ENCODE data around the gene AGK.

Gene AGK

GRCh38 chr7:141659501-141659900, 108.3 kb downstream of the AGK start:
- no peak for TF ChIP-seq CTCF (IDR thresholded peaks at IDR 0.05; ENCODE audit: extremely low read depth, insufficient read depth, missing control alignments)
- no peak for DNase-seq (ENCODE audit: low spot score)
- in situ Hi-C loops (cut with MboI; ENCODE audit: low pct_unique_long_range_greater_than_20kb, low sequenced_read_pairs, unreplicated experiment) = no loop called here

DNA sequence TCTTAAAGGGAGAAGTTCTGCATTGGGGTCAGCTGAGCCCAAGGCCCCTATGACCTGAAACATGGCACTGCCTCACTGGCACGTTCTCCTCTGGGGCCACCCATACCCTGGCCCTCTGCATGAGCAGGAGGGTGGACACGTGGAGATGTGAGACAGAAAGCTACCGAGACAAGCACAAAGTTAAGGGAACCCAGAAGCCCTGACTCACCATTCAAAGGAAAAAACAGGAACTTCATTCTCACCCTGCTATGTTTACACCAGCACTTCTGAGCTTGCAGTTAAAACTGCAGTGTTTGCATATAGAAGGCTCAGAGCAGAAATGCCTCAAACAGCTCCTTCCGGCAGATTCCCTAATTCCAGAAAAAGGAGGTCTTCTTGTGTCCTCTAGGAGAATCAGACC, 109.0 kb downstream of the AGK start:
- no peak for TF ChIP-seq CTCF (IDR thresholded peaks at IDR 0.05; ENCODE audit: extremely low read depth, insufficient read depth, missing control alignments)
- in situ Hi-C loops (cut with MboI; ENCODE audit: low pct_unique_long_range_greater_than_20kb, low sequenced_read_pairs, unreplicated experiment) = no loop called here
- no peak for DNase-seq (ENCODE audit: low spot score)

DNA sequence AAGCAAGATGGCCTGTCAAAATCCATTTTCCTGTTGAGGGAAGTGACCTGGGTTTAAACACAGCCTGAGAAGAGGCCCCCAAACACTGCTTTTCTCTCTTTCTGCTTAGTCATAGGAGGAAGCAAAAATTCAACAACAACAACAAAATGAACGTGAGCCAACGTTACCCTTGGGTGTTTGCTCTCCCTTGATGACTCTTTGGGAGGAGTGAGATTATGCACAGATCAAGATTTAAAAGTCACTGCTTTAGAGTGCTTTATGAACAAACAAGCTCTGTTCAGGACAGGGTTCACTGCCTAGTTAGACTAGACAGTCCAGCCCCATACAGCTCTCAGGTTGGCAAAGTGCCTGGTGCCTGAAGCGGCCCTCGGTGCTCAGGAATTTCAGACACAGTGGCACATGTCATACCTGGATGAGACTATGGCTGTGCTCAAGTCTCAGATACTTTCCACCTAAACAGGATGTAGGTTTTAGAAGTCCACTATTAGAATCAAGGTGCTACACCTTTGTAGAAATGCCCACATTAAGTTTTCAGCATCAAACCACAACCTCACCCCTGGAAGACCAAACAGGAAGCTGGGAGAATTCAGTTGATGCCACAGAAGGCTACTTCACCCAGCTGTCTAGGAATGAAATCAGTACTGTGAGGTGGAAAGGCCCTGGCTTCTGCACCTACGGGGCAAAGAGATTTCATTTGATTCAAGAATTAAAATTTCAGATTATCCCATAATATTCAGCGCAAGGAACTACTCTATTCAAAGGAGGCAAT, 112.1 kb downstream of the AGK start:
- TF ChIP-seq CTCF (IDR thresholded peaks at IDR 0.05; ENCODE audit: extremely low read depth, insufficient read depth, missing control alignments) = no peak
- no peak for DNase-seq (ENCODE audit: low spot score)
- in situ Hi-C loops (cut with MboI; ENCODE audit: low pct_unique_long_range_greater_than_20kb, low sequenced_read_pairs, unreplicated experiment) = no loop called here

DNA sequence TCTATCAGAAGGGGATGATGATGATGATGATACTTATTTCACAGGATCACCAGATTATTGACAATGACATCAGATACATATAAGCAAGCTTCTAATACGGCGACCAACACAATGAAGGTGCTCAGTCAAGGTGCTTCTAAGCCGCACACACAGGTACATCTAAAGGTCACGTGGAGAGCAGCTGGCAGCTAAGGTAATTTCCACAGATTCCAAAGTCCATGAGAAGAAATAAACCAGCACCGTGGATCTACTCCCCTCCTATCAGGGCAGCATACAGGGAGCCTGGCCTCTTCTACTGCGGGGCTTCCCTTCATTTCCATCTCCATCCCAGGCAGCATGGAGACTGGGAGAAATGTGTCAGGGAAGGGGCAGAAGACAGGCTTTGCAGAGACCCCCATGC, 113.2 kb downstream of the AGK start:
- DNase-seq (ENCODE audit: low spot score) = no peak
- in situ Hi-C loops (cut with MboI; ENCODE audit: low pct_unique_long_range_greater_than_20kb, low sequenced_read_pairs, unreplicated experiment) = no loop called here
- no peak for TF ChIP-seq CTCF (IDR thresholded peaks at IDR 0.05; ENCODE audit: extremely low read depth, insufficient read depth, missing control alignments)

- TF ChIP-seq CTCF (IDR thresholded peaks at IDR 0.05; ENCODE audit: extremely low read depth, insufficient read depth, missing control alignments) = no peak
- in situ Hi-C loops (cut with MboI; ENCODE audit: low pct_unique_long_range_greater_than_20kb, low sequenced_read_pairs, unreplicated experiment) = no loop called here
These were observed 114.2 kb downstream of the AGK start for GRCh38 chr7:141665208-141666035.

GRCh38 chr7:141666071-141666470, 114.9 kb downstream of the AGK start:
- no peak for DNase-seq (ENCODE audit: low spot score)
- in situ Hi-C loops (cut with MboI; ENCODE audit: low pct_unique_long_range_greater_than_20kb, low sequenced_read_pairs, unreplicated experiment) = no loop called here
- no peak for TF ChIP-seq CTCF (IDR thresholded peaks at IDR 0.05; ENCODE audit: extremely low read depth, insufficient read depth, missing control alignments)

More at GRCh38 chr7:141665208-141666035, 114.2 kb downstream of the AGK start:
- no peak for DNase-seq (ENCODE audit: low spot score)

Measured in GM13977 (cell line).